ENCODE data around the gene MED10.

GRCh38 chr5:6383376-6383775, 5.0 kb upstream of the MED10 start:
- TF ChIP-seq CTCF (IDR thresholded peaks at IDR 0.05) (no peak), POLR2AphosphoS5 (IDR thresholded peaks at IDR 0.05; ENCODE audit: insufficient read depth in 1 of 2, low read depth in 1 of 2) (no peak), POLR2A (IDR thresholded peaks at IDR 0.05) (no peak)
